Measurements from ENCODE around the gene LRSAM1. TPM values are rescaled to one million over a fixed set of nuclear protein-coding genes. Genes with fewer than 3 reads are reported as not detected.

The LRSAM1 gene
- total RNA-seq, 4 donors from 2014 or later, result 15.5 to 26.5 (median 20.2) TPM

DNA sequence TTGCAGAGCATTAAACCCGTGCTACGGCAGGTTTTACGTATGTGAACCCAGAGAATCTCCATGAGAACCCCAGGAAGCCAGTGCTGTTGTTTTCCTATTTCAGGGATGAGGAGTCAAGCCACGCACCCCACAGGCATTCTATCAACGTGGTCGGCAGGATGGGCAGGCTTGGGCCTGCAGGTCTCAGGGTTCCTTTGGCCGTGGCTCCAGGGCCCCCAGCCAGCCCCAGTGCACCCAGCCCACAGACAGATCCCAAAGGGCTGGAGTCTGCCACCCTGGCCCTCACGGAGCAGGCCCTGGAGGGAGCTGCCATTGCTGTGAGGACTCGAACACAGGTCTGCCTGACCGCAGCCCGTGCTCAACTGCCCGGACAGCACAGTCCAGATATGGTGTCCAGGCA lies 83.6 kb downstream of the LRSAM1 start:
- ATAC-seq, result no peak
- H3K4me3 ChIP-seq, result no peak overlapping the region
- 40 to 50% methylated on average over 3 to 6 of the region's 12 CpGs for WGBS, 2 donors (ENCODE audit: low coverage in 1 of 2)
- TF ChIP-seq POLR2AphosphoS5 (IDR thresholded peaks at IDR 0.05) (no peak), EP300 (IDR thresholded peaks at IDR 0.05) (no peak), POLR2A (IDR thresholded peaks at IDR 0.05) (no peak)
- TF ChIP-seq, protein P1, sequence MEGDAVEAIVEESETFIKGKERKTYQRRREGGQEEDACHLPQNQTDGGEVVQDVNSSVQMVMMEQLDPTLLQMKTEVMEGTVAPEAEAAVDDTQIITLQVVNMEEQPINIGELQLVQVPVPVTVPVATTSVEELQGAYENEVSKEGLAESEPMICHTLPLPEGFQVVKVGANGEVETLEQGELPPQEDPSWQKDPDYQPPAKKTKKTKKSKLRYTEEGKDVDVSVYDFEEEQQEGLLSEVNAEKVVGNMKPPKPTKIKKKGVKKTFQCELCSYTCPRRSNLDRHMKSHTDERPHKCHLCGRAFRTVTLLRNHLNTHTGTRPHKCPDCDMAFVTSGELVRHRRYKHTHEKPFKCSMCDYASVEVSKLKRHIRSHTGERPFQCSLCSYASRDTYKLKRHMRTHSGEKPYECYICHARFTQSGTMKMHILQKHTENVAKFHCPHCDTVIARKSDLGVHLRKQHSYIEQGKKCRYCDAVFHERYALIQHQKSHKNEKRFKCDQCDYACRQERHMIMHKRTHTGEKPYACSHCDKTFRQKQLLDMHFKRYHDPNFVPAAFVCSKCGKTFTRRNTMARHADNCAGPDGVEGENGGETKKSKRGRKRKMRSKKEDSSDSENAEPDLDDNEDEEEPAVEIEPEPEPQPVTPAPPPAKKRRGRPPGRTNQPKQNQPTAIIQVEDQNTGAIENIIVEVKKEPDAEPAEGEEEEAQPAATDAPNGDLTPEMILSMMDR (IDR thresholded peaks at IDR 0.05), result no peak
- no peaks in the 10 kb centered on the region for H3K27me3 ChIP-seq
- H3K9me3 ChIP-seq, result no peaks in the 10 kb centered on the region
- peaks cover 0 to 74% (median 24%) of the 10 kb centered on the region in 3 donors for H3K4me1 ChIP-seq
- peaks cover 0 to 31% of the 10 kb centered on the region in 2 donors for H3K36me3 ChIP-seq
- H3K27ac ChIP-seq, result peak overlapping the region in 3 of 4 donors; percentile 41 to 62 (median 61)

DNA sequence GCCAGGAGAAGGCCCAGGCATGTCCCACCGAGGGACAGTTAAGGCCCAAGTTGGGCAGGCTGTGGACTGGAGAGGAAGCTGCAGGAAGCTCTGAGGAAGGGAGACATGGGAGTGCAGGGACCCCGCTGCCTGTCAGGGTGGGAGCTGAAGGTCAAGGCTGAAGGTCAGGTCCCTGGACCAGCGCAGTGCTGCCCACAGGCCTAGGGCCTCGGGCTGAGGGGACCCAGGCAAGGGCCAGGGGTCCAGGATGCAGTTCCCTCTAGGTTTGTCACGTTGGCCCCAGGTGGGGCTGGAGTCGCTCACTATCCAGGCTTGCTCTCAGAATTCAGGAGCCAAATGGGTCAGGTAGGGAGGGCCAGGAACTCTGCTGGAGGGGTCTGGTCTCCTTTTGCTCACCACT lies 84.1 kb downstream of the LRSAM1 start:
- H3K4me1 ChIP-seq, result peaks cover 0 to 74% (median 28%) of the 10 kb centered on the region in 3 donors
- 90% methylated on average over 2 of the region's 6 CpGs; no CpG with 5 or more reads in 1 of the 2 donors for WGBS, 2 donors (ENCODE audit: low coverage in 1 of 2)
- no peaks in the 10 kb centered on the region for H3K9me3 ChIP-seq
- TF ChIP-seq POLR2AphosphoS5 (IDR thresholded peaks at IDR 0.05) (no peak), EP300 (IDR thresholded peaks at IDR 0.05) (no peak), POLR2A (IDR thresholded peaks at IDR 0.05) (no peak)
- TF ChIP-seq, protein P1 (IDR thresholded peaks at IDR 0.05), result no peak
- peaks cover 0 to 27% of the 10 kb centered on the region in 2 donors for H3K36me3 ChIP-seq
- ATAC-seq, result no peak
- H3K27ac ChIP-seq, result peak overlapping the region in 3 of 4 donors; percentile 41 to 62 (median 61)
- H3K27me3 ChIP-seq, result no peaks in the 10 kb centered on the region
- H3K4me3 ChIP-seq, result no peak overlapping the region

DNA sequence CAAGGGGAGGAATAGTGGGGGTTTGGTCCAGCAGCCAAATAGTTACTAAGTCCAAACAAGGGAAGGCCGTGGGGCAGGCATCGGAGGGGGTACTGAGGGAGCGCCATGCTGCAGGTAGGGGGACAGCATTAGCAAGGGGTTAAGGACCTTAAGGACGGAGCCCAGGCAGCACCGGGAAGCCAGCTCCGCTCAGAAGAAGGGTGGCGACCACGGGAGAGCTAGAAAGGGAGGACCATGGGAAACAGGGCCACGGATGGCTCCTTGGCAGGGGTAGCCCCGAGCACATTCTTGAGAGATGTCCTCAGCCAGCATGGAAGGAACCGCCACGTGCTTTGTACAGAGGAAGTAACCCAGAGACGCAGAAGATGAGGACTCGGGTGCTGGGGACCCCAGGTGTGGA lies 84.5 kb downstream of the LRSAM1 start:
- H3K27me3 ChIP-seq, result no peaks in the 10 kb centered on the region
- H3K36me3 ChIP-seq, result peaks cover 0 to 22% of the 10 kb centered on the region in 2 donors
- peak overlapping the region in 3 of 4 donors; percentile 61 to 62 (median 62) for H3K27ac ChIP-seq
- no peaks in the 10 kb centered on the region for H3K9me3 ChIP-seq
- 26 to 50% methylated on average over 8 to 10 of the region's 14 CpGs for WGBS, 2 donors (ENCODE audit: low coverage in 1 of 2)
- TF ChIP-seq EP300 (IDR thresholded peaks at IDR 0.05), result no peak
- TF ChIP-seq POLR2AphosphoS5 (IDR thresholded peaks at IDR 0.05), result no peak
- TF ChIP-seq POLR2A (IDR thresholded peaks at IDR 0.05), result no peak
- TF ChIP-seq, protein P1 (IDR thresholded peaks at IDR 0.05), result no peak
- peaks cover 0 to 74% (median 33%) of the 10 kb centered on the region in 3 donors for H3K4me1 ChIP-seq
- no peak overlapping the region for H3K4me3 ChIP-seq
- peak; percentile 29 for ATAC-seq

DNA sequence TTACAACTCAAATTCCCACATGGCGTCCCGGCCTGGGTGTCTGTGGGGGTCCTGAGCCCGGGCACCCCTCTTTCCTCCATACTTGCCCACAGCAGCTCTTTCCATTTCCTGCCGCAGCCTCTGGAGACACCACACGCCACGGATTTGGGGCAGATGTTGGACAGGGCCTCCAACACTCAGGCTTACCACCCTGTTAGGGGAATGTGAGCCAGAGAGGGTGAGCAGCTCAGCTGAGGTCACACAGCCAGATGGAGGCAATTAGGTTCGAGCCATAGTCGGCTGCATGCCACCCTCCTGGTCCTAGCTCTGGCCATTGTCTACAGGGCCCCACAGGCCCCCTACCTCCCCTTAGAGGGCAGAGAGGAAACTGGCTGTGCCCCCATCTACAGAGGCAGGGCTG lies 85.2 kb downstream of the LRSAM1 start:
- Histone ChIP-seq H3K4me1 (peaks cover 0 to 80% (median 39%) of the 10 kb centered on the region in 3 donors), H3K36me3 (peaks cover 0 to 16% of the 10 kb centered on the region in 2 donors), H3K27ac (peak overlapping the region in 3 of 4 donors; percentile 61 to 62 (median 62)), H3K4me3 (no peak overlapping the region), H3K9me3 (no peaks in the 10 kb centered on the region), H3K27me3 (no peaks in the 10 kb centered on the region)
- WGBS, 2 donors (ENCODE audit: low coverage in 1 of 2), result 80% methylated on average over 2 of the region's 8 CpGs; no CpG with 5 or more reads in 1 of the 2 donors
- TF ChIP-seq POLR2AphosphoS5 (IDR thresholded peaks at IDR 0.05) (no peak), POLR2A (IDR thresholded peaks at IDR 0.05) (no peak), EP300 (IDR thresholded peaks at IDR 0.05) (no peak)
- TF ChIP-seq, protein P1 (IDR thresholded peaks at IDR 0.05), result no peak
- ATAC-seq, result no peak

DNA sequence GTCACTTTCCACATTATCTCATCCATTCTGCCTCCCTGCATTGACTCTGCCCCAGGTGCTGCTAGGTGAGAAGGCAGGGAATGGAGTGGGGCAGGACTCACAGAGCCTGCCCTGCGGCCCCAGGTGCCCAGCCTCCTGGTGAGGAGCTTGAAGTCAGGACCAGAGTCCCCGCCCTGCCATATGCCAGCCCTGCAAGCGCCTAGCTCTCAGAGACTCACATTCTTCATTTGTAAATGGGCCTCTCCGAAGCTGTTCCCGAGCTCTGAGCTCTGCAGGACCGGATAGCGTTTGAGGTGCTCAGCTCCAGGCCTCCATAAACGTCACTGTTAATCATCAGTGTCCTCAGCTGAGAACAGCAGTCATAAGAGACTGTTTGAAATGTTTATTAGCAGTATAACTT lies 85.7 kb downstream of the LRSAM1 start:
- Histone ChIP-seq H3K36me3 (peaks cover 0 to 11% of the 10 kb centered on the region in 2 donors), H3K27ac (peak overlapping the region in 2 of 4 donors; percentile 61 to 62), H3K9me3 (no peaks in the 10 kb centered on the region), H3K4me1 (peaks cover 0 to 85% (median 44%) of the 10 kb centered on the region in 3 donors), H3K4me3 (no peak overlapping the region), H3K27me3 (no peaks in the 10 kb centered on the region)
- ATAC-seq, result no peak
- TF ChIP-seq POLR2A (IDR thresholded peaks at IDR 0.05), result no peak
- TF ChIP-seq POLR2AphosphoS5 (IDR thresholded peaks at IDR 0.05), result no peak
- no peak for TF ChIP-seq EP300 (IDR thresholded peaks at IDR 0.05)
- no CpG with 5 or more reads among the region's 8 CpGs for WGBS, 2 donors (ENCODE audit: low coverage in 1 of 2)

Data from gastroesophageal sphincter (tissue), 4 donors.